CD4-positive, alpha-beta T cell treated with Interleukin-4 for 4 hours (primary cell): Measurements from ENCODE around the gene LIPC.

Source experiments
- DNase-seq: peaks from one replicate; pipeline ENCODE4 v3.0.0-alpha.2; 2020

The LIPC gene

DNA sequence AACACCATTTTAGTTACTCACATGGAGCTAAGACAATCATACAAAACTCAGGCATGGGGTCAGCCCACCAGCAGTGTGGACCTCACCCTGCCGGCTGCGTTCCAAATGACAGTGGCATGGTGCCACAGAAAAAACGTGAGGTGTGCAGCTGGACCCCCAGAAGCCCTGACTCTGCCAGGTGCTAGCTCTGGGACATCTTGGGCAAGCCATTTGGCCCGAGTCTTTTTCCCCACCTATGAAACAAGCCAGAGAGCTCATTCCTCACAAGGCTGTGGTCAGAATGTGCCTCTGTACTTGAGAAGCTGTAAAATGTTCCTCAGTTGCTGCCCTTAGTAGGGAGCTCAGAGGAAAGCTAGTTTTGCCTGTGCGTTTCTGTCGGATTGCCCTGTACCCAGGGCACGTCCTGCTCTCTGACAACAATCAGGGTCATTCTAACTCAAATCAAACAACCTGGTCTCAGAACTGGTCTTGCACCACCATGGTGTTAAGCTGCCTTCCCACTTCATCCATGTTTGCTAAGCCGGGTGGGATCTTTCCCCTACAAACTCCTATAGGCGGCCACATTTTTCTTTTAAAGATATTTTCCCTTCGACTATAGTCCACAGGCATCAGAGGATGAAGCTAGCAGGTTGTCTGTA lies 44.9 kb downstream of the LIPC start:
- no peak for DNase-seq

DNA sequence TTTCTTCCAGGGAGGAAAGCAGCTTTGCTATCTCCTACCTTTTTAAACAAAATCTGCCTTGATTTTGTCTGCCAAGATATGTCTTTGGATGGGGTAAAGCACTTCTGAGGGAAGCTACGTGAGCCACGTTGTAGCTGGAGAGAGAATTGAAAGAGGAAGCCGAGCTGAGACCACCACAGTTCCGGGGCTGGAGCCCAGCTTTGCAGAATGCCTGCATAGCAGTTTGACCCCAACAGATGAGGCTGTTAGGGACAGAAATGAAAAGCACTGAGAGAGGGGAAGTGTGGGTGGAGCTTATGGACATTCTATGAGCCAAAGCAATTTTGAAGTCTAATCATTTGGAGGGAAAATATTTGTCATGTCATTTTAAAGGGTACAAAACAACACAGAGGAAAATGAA lies 45.4 kb downstream of the LIPC start:
- no peak for DNase-seq

DNA sequence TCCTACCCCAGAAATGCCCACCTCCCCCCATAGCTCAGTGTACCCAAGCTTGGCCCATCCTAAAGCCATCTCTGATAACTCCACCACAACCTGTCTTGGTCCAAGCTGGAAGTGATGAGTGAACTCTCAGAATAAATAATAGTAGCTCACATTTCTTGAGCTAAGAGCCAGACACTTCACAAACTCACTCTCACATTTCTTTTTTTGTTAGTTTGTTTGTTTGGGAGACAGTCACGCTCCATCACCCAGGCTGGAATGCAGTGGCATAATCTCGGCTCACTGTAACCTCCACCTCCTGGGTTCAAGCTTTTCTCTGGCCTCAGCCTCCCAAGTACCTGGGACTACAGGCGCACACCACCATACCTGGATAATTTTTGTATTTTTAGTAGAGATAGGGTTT lies 46.2 kb downstream of the LIPC start:
- no peak for DNase-seq

DNA sequence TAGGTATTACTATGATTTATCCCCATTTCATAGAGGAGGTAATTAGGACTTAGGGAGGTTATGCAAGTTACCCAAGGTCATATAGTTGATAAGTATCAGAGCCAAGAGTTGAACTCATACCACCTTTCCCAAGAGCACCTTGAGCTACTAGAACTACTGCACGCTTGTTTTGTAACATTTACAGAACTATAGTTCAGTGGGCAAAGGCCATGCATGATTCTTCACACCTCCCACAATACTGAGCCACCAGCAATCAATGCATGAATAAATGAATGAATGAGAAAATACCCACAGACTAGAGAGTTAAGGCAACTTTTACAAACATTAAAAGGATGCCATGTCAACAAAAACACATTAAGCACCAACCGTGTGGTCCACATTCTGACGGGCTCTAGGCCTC lies 46.8 kb downstream of the LIPC start:
- DNase-seq = no peak

DNA sequence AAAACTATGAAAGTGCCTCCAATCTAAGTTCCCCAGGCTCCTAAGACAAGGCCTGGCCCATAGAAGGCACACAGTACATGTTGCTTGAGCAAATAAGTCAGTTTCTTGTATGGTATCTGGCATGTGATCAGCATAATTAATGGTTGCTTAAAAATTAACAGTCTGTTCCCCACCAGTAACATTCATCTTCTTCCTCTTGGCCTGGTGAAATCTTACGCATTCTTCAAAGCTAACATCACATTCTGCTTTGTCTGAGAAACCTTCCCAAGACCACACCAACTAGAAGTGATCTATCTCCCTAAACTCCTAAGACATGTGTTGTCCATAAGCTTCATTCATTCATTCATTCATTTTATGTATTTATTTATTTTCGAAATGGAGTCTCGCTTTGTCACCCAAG lies 48.1 kb downstream of the LIPC start:
- no peak for DNase-seq

DNA sequence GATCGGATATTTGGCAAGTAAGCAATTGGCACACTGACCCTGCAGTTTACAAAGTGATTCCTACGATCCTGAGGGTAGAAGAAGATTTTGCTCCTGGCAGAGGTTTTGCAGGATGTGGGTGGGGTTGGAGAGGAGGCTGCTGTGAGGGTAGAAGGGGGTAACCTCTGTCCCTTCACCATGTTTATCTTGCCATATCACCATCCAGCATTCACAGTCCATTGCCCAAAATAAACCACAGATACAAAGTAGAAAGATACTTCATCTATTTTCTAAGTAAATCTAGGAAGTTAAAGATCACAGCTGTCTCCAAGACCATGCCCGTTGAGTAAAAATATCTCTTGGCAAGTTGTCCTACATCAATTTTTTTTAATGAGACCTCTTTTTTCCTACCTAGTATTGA lies 51.6 kb downstream of the LIPC start:
- no peak for DNase-seq

DNA sequence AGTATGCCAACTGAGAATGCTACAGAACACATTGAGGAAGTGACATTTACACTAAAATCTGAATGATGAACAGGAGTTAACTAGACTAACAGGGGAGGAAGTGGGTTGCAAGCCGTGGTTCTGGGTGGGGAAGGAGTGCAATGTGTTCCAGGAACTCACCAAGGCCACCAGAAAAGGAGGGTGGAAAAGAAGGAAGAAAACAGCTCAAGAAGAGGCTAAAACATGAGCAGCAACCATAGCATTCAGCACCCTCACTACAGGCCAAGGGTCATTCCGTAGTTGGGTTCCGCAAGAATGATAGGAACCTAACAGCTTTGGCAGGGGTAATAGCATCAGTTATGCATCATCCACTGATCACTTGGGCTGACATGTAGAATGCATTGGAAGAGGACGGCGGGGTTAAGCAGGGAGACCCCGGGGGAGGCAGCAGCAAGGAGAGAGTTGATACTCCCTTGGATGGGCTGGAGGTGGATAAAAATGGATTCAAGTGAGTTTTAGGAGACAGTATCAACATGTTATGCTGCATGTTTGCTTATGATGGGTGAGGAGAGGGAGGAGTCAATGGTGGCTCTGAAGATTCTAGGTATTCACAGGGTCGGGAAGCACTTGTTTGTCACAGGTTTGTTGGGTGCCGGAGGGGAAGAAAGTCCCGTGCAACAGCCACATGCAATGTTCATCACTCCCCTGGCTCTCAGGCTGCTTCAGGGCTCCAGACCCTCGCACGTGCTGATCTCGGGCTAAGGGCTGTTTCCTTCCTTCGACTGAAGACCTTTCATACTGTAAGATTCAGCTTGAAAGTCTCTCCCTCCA lies 53.2 kb downstream of the LIPC start:
- peak; percentile 53 for DNase-seq

DNA sequence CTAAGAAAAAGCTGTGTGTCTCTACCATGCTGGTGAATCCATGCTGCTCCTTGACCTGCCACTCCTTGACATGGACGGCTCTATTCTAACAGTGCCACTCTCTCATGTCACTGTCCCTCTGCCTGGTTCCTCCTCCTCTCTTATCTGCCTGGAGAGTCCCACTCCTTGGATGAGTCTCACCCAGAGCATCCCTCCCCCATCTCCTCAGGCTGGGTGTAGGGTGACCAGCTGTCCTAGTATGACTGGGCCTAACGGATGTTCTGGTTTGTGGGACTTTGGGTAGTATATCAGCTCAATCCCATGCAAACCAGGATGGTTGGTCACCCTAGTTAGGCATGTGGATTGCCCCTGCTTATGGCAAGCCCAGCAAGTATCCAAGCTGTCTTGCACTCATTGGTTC lies 54.3 kb downstream of the LIPC start:
- DNase-seq = no peak

DNA sequence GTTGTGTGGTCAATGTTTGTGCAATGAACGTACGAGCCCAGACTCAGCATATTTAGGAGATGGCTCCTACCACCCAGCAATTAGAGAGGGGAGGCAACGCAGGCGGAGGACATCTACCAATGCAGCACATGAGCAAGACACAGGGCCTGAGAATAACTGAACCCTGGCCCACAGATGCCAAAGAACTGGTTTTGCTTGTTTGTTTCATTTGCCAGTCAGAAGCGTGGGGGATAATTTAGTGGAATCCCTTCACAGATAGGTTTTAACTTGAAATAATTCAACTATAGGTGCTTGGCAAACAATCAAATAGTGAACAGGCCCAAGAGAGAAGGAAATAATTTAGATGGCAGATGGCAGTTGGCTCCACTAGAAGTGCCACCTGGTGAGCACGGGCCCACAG lies 54.8 kb downstream of the LIPC start:
- DNase-seq = no peak

DNA sequence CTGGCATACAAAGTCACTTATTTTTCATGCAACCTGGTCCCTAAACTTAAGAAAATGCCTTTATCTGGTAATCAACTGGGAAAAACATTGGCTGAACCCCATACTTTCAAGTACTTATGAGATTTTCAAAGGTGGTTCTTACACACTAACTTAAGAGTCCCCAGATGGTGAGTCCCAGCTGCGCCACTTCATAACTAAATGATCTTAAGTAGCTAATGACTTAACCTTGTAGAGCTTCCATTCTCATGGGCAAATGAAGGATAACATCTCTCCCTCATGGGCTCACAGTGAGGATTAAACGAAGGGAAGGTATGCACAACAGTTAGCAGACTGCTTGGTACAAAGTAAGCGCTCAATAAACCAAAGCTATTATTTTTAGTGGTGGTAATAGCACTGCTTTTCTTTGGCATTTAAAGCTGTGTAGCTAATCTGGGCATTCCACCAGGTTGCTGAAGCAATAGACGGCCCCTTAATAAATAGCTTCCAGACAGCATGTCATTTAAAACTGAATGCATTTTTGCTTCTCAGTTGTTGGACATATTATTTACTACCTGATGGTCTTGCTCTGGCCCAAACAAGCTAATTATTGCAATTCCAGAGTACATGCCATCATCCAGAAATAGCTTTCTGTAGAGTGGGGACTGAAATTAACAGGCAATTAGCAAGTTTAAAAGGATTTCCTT lies 55.4 kb downstream of the LIPC start:
- DNase-seq = no peak

DNA sequence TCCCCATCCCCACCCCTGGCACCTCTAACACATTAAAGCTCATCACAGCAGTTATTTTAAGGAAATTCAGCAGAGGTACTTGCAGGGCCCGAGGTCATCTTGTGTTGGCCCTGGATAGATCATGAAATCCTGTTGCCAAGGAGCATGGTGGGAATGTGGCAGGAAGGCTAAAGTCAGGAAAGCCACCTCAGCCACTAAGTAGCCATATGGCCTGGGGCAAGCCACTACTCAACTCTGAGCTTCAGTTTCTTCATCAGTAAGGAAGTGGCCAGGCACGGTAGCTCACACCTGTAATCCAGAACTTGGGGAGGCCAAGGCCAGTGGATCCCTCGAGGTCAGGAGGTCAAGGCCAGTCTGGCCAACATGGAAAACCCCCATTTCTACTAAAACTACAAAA lies 55.9 kb downstream of the LIPC start:
- no peak for DNase-seq

DNA sequence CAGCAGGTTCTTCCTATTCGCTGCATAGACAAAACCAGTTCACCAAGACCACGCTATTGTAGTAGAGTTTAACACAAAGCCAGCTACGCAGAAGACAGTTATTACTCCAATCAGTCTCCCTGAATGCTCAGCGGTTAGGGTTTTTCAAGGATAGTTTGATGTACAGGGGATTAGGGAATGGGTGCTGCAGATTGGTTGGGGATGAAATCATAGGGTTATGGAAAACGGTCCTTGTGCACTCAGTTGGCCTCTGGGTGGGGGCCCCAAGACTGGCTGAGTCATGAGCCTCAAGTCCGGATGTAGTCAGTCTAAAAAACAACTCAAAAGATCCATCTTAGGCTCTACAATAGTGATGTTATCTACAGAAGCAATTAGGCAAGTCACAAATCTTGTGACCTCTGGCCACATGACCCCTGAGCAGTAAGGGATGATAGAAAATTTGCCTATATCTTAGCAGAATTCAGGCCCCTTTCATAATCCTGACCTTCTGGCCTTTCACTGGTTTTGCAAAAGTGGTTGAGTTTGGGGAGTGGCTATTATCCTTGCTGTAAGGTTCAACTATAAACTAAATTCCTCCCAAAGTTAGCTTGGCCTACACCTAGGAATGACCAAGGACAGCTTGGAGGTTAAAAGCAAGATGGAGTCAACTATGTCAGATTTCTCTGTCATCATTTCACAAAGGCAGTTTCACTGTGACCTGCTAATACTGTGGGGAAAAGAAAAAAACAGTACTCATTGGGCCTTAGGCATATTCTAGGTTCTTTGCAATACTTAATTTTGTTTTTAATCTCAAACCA lies 57.7 kb downstream of the LIPC start:
- DNase-seq = no peak

DNA sequence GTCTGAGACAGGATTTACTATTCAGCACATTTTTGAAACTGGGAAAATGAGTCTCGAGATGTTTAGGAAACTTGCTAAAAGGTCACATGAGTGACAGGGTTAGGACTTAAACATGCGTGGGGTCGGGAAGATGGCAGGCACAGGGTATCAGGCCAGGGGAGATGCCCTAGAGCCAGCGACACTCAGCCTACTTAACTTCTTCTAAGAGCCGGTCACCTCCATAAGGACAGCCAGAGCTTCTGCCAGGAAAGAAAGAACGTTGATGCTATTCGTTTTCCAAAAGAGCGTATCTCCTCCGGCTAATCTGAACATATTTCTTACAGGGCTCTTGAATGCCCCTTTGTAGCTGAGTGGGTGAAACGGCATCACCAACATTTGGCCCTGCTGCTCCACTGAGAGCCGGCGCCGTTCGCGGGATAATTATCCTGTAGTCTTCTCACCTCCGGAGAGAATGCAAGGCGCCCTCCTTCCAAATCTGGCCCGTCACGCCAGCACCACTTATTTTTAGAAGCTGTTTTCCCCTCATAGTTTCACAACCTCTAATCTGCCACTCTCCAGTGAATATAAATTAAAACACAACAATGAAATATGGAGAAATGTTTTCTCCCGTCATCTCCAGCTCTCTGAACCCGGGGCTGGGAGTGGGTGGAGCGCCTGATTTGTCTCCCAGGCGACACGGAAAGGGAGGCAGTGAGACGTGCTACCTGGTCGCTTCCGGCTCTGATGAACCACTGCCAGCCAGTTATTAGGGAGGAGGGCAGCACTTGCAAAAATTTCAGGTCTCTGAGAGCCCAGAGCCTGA lies 58.5 kb downstream of the LIPC start:
- DNase-seq = no peak

DNA sequence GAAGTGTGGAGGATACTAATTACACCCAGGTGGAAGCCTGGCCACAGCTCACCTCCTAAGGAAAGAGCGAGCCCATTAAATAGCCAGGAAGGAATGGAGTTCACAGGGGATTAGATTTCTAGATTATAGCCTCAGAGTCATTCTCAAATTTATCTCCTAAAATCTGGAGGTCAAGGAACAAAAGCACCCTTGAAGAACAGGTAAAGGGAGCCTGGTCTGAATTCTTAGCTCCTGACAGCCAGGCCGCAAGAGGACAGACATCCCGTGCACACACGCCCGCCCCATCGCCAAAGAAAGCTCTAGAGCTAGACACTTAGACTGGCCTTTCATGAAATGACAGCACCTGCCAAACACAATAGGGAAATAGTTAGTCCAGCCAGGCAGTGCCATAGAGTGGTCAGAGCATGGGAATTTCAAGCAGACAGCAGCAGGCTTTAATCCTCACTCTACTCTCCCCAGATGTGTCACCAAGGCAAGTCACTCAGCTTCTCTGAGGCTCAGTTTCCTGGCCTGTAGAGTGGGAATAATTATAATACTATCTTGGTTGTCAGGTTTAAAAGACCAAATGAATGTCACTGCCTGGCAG lies 59.2 kb downstream of the LIPC start:
- DNase-seq = no peak

DNA sequence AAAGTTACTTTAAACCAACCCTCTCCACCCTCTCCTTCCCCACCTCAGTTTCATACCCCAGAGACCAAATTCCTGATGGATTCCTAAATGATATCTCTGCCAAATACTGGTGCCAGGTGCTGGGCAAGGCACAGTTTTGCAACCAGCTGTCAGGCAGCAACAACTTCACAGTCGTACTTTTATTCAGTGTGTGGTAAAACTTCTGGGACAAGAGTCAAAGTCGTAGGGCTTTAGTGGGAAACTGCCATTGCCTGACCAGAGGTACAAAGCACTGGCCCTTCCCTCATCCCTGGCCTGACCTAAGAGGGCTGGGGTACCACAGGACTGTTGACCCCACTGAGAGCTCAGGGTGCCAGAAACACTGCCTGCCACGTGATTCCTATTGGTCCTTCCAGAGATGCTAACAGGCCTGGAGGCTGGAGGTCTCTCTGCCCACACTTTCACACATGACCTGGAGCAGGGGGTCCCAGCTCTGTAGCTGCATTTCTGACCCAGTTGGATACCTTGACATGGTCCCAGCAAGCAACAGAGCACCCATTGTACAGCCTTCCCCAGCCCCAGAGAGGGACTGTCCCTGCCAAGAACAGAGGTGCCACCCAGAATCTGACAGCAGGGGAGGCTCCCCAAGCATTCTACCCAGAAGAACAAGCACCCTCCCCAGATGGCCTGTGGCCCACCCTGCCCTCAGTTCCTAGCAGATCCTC lies 59.9 kb downstream of the LIPC start:
- no peak for DNase-seq

DNA sequence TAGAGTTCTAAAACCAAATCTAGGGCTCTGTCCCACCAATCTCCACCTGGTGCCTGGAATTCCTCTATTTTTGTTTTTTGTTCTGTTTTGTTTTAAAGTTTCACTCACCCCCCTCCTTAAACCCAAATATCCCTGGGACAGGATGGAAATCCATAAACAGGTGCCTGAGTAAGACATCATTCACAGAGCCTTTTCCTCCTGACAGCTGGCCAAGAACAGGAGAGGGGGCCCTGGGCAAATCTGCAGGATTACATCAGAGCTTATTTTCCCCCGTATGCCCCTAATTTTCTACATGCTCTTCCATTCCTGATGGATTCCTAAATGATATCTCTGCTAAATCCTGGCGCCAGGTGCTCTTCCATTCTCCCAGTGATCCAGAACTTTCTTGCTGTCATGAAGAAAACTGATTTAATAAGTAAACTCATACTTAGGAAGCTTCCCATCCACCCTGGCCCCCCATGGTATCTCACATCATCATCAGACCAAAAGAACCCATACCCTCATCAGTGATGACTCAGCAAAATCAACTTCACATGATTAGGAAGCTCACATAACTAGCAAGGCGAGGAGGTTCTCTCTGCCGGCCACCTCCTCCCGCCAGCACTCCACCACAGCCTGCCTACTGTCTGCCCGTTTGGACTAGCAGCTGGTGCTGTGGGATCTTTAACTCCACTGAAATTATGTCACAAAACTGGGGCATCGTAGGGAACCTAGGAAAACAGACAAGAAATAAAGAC lies 61.0 kb downstream of the LIPC start:
- no peak for DNase-seq

DNA sequence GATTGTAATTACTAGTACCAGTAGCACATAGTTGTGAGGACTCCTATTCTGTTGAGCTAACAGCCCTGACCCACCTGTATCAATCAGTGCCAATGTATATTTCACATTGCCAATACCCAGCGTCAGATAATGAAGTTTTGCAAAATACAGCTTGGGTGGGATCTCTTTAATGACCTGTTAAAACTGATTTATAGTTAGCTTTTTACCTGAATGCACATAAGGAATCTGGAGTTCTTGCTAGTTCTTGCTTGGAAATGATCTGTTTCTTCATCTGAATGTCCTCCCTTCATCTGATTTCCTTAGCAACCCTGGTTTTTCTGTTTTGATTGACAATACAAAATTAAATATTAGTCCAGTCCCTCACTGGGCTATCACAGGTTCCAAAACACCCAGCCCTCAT lies 62.8 kb downstream of the LIPC start:
- DNase-seq = no peak

DNA sequence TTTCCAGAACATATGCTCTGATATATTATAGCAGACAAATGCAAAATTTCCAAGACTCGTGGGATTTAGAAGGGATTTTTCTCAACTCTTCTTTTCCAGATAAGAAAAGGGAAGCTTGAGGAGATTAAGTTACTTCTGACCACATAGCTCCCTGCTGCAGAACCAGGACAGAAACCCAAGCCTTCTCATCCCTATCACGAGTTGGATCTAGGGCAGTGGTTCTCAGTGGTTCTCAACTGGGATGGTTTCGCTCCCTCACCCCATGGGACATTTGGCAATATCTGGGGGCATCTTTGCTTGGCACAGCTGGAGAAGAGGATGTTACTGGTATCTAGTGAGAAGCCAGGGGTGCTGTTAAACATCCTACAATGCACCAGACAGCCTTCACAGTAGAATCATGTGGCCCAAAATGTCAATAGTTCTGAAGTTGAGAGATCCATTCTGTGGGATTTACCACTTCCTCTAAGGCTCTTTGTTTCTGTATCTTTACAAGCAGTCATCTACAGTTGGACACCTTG lies 64.2 kb downstream of the LIPC start:
- no peak for DNase-seq

DNA sequence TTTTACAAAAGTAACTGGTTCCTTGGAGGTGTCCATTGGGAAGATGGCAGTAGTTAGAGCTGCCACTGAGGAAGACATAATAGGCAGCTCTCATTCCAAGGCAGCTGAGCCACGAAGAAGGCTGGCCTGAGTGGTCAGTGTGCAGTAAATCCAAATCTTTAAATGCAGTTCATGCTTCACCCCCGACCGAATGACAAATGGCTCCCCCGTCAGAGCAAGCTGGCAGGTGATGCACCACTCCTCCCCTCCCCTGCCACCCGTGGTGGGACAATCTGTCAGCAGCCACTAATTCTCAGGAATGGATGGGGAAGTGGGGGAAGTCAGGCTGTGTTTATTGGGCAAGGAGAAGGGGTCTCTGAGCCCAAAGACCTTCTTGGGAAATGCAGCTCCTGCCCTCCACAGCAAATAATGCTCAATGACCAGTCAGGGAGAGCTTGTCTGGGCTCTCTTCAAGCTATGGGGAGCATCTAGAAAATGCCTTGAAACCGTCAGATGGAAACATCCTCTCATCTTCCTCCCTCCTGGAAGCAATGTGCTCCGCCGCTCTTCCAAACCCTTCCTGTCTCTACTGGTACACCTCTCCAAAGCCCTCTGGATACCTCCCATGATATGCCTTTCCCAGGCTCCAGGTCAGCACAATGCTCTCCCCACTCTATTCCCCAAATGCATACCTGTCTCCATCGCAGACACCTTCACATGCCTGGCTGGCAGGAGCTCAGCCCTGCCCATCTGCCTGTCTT lies 65.4 kb downstream of the LIPC start:
- no peak for DNase-seq
